ENCODE results near the gene KRT7.
"Not testable (repeated sequence)": the region's sequence is repeated elsewhere in the genome, so short reads cannot be mapped to it uniquely, and the experiment has no call there.

The KRT7 gene

GRCh38 chr12:52255926-52256583 is 23.0 kb downstream of the KRT7 start:
- no peak for DNase-seq (ENCODE audit: low spot score)

- no peak for DNase-seq (ENCODE audit: low spot score)
These were observed 23.5 kb downstream of the KRT7 start for GRCh38 chr12:52256584-52256935.

GRCh38 chr12:52257074-52257551 is 24.1 kb downstream of the KRT7 start:
- no peak for DNase-seq (ENCODE audit: low spot score)

- not testable (repeated sequence) for DNase-seq (ENCODE audit: low spot score)
These were observed 24.9 kb downstream of the KRT7 start for GRCh38 chr12:52257922-52258321.

- no peak for DNase-seq (ENCODE audit: low spot score)
These were observed 25.4 kb downstream of the KRT7 start for GRCh38 chr12:52258335-52258901.

- no peak for DNase-seq (ENCODE audit: low spot score)
These were observed 26.7 kb downstream of the KRT7 start for GRCh38 chr12:52259657-52260243.

GRCh38 chr12:52260361-52261207 is 27.5 kb downstream of the KRT7 start:
- DNase-seq (ENCODE audit: low spot score), result no peak

GRCh38 chr12:52261208-52261484 is 28.1 kb downstream of the KRT7 start:
- DNase-seq (ENCODE audit: low spot score), result no peak

- DNase-seq (ENCODE audit: low spot score), result no peak
These were observed 29.2 kb downstream of the KRT7 start for GRCh38 chr12:52262286-52262685.

GRCh38 chr12:52263761-52264434 is 30.9 kb downstream of the KRT7 start:
- DNase-seq (ENCODE audit: low spot score), result no peak

GRCh38 chr12:52264435-52264825 is 31.4 kb downstream of the KRT7 start:
- no peak for DNase-seq (ENCODE audit: low spot score)

- no peak for DNase-seq (ENCODE audit: low spot score)
These were observed 33.5 kb downstream of the KRT7 start for GRCh38 chr12:52266514-52266913.

GRCh38 chr12:52267266-52267665 is 34.2 kb downstream of the KRT7 start:
- no peak for DNase-seq (ENCODE audit: low spot score)

GRCh38 chr12:52267699-52268098 is 34.7 kb downstream of the KRT7 start:
- no peak for DNase-seq (ENCODE audit: low spot score)

- no peak for DNase-seq (ENCODE audit: low spot score)
These were observed 35.2 kb downstream of the KRT7 start for GRCh38 chr12:52268212-52268611.

- no peak for DNase-seq (ENCODE audit: low spot score)
These were observed 37.6 kb downstream of the KRT7 start for GRCh38 chr12:52270541-52271070.

GRCh38 chr12:52271158-52271557 is 38.1 kb downstream of the KRT7 start:
- DNase-seq (ENCODE audit: low spot score), result no peak

GRCh38 chr12:52274521-52275120 is 41.6 kb downstream of the KRT7 start, which contains the start of gene KRT86:
Gene KRT86 (plus strand): TSS chr12:52274645. CDS start chr12:52301917, 27,272 bp downstream.
- no peak for DNase-seq (ENCODE audit: low spot score)

- DNase-seq (ENCODE audit: low spot score), result no peak
These were observed 42.6 kb downstream of the KRT7 start for GRCh38 chr12:52275686-52276085.

- DNase-seq (ENCODE audit: low spot score), result no peak
These were observed 44.6 kb downstream of the KRT7 start for GRCh38 chr12:52277486-52278245.
